Measurements from ENCODE around the gene AKAP17A.
"Not testable (repeated sequence)": the region's sequence is repeated elsewhere in the genome, so short reads cannot be mapped to it uniquely, and the experiment has no call there.

The AKAP17A gene

DNA sequence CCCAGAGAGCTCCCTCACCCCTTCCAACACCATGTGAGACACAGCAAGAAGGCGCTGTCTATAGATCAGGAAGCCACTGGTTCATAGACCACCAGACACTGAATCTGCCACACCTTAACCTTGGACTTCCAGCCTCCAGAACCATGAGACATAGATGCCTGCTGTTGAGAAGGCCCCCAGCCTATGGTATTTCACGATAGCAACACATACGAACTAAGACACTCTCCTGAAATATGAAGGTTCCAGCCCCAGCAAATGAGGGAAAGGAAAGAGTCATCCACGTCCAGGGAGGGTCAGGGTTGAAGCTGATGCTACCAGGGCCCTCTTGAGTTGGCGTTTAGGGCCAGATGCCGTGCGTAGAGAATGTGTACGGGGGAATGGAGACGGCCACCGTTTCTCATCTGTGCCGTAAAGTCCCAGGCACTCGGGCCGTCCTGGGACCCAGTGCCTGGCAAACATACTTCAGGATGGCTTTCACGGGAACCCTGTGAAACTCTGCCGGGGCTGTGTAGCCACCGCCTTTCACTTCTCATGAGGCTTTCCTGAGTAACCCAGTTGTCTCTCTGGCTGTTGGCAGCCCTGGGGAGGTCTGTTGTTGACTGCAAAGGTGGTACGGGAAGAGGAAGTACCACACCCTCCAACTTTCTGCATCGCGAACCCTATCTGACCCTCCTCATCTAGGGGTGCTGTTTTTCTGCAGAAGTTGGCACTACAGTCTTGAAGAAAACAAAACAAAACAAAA lies 36.8 kb upstream of the AKAP17A start:
- TF ChIP-seq CTCF (IDR thresholded peaks at IDR 0.05) (no peak), ZFX (IDR thresholded peaks at IDR 0.05; ENCODE audit: borderline replicate concordance) (no peak)
- no peak overlapping the region for H3K27ac ChIP-seq

GRCh38 chrX:1555370-1555769 lies 36.0 kb upstream of the AKAP17A start:
- H3K27ac ChIP-seq, result no peak overlapping the region
- no peak for TF ChIP-seq ZFX (IDR thresholded peaks at IDR 0.05; ENCODE audit: borderline replicate concordance)
- no peak for TF ChIP-seq CTCF (IDR thresholded peaks at IDR 0.05)

- H3K27ac ChIP-seq, result not testable (repeated sequence)
Measured at GRCh38 chrX:1557442-1557841, 34.0 kb upstream of the AKAP17A start.

GRCh38 chrX:1558761-1559468 lies 32.5 kb upstream of the AKAP17A start:
- H3K27ac ChIP-seq, result no peak overlapping the region
- TF ChIP-seq CTCF (IDR thresholded peaks at IDR 0.05) (no peak), ZFX (IDR thresholded peaks at IDR 0.05; ENCODE audit: borderline replicate concordance) (no peak)

- H3K27ac ChIP-seq, result no peak overlapping the region
- TF ChIP-seq ZFX (IDR thresholded peaks at IDR 0.05; ENCODE audit: borderline replicate concordance) (no peak), CTCF (IDR thresholded peaks at IDR 0.05) (no peak)
Measured at GRCh38 chrX:1561164-1561563, 30.2 kb upstream of the AKAP17A start.

DNA sequence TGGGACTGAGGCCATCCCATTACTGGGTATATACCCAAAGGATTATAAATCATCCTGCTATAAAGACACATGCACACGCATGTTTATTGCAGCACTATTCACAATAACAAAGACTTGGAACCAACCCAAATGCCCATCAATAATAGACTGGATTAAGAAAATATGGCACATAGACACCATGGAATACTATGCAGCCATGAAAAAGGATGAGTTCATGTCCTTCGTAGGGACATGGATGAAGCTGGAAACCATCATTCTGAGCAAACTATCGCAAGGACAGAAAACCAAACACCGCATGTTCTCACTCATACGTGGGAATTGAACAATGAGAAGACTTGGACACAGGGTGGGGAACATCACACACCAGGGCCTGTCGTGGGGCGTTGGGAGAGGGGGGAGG lies 27.3 kb upstream of the AKAP17A start:
- not testable (repeated sequence) for H3K27ac ChIP-seq

- TF ChIP-seq CTCF (IDR thresholded peaks at IDR 0.05) (no peak), ZFX (IDR thresholded peaks at IDR 0.05; ENCODE audit: borderline replicate concordance) (no peak)
- H3K27ac ChIP-seq, result peak overlapping the region; percentile 44; the same call in 1 of the 2 replicates
Measured at GRCh38 chrX:1564750-1565683, 26.4 kb upstream of the AKAP17A start.

DNA sequence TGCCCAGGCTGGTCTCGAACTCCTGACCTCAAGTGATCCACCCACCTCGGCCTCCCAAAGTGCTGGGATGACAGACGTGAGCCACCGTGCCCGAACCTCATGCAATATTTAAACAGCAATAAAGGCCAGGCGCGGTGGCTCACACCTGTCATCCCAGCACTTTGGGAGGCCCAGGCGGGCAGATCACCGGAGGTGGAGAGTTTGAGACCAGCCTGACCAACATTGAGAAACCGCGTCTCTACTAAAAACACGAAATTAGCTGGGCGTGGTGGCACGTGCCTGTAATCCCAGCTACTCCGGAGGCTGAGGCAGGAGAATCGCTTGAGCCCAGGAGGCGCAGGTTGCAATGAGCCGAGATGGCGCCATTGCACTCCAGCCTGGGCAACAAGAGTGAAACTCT lies 17.2 kb upstream of the AKAP17A start:
- not testable (repeated sequence) for H3K27ac ChIP-seq

Data from 22Rv1 (cell line).